ENCODE data around the gene FAM83C.
"Not testable (repeated sequence)": the region's sequence is repeated elsewhere in the genome, so short reads cannot be mapped to it uniquely, and the experiment has no call there.

FAM83C gene

DNA sequence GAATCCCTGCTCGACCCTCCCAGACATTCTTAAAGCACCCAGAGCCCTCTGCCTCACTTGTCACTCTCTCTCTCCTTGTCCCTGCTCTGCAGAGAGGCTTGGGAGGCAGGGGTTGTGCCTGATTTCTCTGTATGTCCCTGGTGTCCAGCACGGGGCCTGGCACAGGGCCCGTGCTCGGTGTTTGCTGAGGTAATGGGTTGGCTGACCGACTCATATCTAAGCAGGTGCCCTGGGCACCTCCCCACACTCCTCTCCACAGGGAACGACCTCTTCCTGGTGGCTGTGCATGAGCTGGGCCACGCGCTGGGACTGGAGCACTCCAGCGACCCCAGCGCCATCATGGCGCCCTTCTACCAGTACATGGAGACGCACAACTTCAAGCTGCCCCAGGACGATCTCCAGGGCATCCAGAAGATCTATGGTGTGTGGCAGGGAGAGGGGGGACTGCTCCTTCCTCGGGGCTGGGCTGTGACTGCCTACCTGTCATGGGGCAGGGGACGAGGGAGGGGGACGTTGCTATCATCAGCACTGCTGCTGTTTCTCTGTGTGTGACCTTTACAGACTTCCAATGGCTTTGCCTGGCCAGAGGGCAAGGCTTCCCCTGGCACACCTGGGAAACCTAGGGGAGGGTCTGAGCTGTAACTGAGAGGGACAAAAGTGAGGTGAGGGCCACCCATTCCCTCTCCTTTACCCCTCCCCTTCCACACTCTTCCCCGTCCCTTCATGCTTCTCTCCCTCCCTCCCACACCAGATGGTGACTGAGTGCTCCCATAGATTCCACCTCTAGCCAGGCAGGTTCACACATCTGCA, 28.5 kb downstream of the FAM83C start:
- DNase-seq (ENCODE audit: low spot score): no peak

DNA sequence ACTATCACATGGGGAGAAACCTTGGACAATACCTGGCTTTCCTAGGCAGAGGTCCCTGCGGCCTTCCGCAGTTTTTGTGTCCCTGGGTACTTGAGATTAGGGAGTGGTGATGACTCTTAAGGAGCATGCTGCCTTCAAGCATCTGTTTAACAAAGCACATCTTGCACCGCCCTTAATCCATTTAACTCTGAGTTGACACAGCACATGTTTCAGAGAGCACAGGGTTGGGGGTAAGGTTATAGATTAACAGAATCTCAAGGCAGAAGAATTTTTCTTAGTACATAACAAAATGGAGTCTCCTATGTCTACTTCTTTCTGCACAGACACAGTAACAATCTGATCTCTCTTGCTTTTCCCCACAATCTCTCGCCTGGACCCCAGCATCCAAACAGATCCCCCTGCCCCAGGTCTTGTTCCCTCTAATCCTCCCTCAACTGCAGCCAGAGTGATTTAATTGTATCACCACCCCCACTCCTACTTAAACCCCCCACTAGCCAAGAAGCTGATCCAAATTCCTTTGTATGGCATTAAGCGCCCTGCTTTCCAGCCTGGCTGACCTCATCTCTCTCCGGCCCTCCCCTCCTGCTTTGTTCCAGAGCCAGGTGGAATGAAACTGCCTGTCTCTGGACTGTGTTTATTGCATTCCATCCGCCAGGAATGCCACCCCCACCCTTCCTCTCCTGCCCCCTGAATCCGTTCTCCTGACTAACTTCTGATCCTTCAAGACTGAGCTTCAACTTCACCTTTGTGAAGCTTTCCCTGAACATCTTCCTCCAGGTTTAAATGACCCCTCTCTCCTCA, 29.3 kb downstream of the FAM83C start:
- DNase-seq (ENCODE audit: low spot score): not testable (repeated sequence)

DNA sequence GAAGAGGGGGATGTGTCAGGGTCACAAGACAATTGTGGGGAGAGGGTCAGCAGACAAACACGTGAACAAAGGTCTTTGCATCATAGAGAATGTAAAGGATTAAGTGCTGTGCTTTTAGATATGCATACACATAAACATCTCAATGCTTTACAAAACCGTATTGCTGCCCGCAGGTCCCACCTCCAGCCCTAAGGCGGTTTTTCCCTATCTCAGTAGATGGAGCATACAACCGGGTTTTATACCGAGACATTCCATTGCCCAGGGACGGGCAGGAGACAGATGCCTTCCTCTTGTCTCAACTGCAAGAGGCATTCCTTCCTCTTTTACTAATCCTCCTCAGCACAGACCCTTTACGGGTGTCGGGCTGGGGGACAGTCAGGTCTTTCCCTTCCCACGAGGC, 29.9 kb downstream of the FAM83C start:
- DNase-seq (ENCODE audit: low spot score): not testable (repeated sequence)

DNA sequence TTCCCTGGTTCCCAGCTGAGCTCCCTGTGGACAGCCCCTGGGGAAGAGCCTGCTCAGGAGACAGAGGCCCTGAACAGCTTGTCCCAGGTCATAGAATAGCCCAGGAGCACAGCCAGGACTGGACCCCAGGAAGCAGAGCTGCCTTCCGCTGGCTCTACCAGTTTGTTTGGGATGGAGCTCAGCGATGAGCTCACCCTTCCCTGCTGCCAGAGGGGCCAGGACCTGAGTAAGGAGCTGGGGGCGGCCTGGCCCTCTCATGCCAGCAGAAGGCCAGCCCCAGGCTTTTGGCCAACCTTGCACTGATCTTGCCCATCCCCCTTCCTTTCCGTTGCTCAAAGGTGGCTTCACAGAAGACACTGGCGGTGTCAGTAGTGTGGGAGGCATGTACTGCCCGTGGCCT, 31.8 kb downstream of the FAM83C start:
- DNase-seq (ENCODE audit: low spot score): no peak

GRCh38 chr20:35257175-35257909, 34.9 kb downstream of the FAM83C start:
- no peak for DNase-seq (ENCODE audit: low spot score)

GRCh38 chr20:35254448-35254999, 37.7 kb downstream of the FAM83C start:
- DNase-seq (ENCODE audit: low spot score): no peak

DNA sequence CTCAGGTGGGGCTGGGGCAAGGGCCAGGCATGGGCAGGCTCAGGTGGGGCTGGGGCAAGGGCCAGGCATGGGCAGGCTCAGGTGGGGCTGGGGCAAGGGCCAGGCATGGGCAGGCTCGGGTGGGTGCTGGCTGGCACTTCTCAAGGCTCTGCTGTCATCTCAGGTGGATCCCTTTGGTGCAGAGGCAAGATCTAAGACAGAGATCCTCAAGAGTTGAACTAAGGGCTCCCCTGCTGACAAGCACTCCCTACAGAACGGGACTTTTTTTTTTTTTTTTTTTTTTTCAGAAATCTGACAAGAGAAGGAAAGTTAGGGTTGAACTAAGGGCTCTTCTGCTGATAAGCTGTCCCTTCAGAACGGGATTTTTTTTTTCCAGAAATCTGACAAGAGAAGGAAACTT, 39.2 kb downstream of the FAM83C start:
- no peak for DNase-seq (ENCODE audit: low spot score)

DNA sequence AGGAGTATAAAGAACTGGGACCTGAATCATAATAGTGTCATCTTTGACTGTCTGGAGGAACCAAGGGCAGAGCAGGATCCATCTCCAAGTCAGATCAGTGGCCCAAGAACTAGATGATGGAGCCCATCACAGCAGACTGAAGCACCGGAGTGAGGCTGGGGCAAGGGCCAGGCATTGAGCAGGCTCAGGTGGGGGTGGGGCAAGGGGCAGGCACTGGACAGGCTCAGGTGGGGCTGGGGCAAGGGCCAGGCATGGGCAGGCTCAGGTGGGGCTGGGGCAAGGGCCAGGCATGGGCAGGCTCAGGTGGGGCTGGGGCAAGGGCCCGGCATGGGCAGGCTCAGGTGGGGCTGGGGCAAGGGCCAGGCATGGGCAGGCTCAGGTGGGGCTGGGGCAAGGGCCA, 39.6 kb downstream of the FAM83C start:
- DNase-seq (ENCODE audit: low spot score): not testable (repeated sequence)

DNA sequence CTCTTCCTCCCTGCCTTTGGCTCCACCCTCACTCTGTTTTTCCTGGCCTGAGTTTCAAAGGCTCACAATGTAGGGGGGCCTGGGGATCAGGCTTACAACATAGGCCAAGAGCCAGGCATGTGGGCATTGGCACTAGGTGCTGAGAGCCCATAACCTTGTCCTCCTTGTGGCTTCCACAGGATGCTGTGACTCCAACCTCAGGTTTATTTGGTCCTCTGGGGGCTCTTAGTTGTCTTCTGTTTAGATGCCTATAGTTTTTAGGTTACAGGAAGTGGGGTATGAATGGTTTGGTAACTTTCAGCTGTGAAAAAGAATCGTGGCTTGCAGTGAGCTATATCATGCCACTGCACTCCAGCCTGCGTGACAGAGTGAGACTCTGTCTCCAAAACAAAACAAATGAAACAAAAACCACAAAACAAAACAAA, 40.2 kb downstream of the FAM83C start:
- no peak for DNase-seq (ENCODE audit: low spot score)

DNA sequence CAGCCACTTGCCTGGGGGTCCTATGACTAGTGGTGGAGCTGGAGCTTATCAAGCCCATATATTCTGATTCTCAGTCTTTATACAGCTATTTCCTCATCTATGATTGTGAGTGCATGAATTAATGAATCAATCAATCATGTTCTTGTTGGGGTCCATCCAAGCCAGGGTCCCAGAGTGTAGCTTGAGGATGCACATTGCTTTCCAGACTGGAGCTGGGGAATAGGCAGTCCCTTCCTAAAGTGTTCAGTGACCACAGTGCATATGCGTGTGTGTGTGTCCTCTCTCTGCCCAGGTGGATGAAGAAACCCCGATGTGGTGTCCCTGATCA, 40.6 kb downstream of the FAM83C start:
- no peak for DNase-seq (ENCODE audit: low spot score)

- no peak for DNase-seq (ENCODE audit: low spot score)
Measured at GRCh38 chr20:35248641-35249475, 43.4 kb downstream of the FAM83C start.

DNA sequence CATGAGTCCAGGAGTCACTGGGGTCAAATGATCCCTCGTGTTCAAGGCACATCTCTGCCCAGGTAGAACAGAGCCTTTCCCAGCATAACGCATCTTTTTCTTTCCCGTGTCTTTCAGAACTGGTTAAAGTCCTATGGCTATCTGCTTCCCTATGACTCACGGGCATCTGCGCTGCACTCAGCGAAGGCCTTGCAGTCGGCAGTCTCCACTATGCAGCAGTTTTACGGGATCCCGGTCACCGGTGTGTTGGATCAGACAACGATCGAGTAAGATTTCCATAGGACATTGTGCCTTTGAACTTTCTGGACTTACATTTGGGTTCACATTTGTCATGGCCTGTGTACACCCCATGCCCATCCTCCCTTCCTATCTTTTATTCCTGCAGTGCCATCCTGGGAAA, 45.5 kb downstream of the FAM83C start:
- DNase-seq (ENCODE audit: low spot score): no peak

GRCh38 chr20:35243986-35244385, 48.2 kb downstream of the FAM83C start:
- DNase-seq (ENCODE audit: low spot score): no peak

GRCh38 chr20:35243317-35243716, 48.9 kb downstream of the FAM83C start:
- DNase-seq (ENCODE audit: low spot score): no peak

GRCh38 chr20:35240811-35241293, 51.4 kb downstream of the FAM83C start:
- no peak for DNase-seq (ENCODE audit: low spot score)

DNA sequence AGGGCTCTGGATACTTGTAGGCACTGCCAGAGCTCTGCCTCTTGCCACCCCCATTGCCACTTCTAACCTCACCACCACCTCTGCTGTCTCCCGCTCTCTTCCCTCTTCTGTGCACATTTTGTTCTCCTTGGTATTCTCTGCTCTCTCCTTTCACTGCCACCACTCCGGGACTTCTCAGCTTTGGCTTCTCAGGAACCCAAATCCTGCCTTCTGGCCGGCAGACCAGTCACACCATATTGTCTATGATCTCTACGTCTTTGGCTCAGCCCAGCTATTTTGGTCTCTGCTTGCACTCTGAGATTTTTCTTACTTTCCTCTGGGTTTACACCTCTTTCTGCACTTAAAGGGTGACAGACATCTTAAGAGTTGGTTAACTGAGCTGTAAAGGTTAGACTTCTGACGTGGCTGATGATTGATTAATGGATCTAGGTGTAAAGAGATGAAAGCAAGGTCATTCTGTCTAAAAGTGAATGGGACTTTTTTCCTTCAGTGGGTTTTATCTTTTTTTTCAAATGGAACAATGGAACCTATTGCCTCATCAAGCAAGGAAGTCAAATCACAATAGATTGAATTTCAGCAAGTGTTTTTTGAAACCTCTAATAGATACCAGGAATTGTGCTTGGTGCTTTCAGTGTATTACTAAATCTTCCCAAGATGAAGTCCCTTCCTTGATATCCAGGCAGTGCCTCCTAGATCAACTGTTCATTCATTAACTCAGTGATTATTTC, 52.0 kb downstream of the FAM83C start:
- no peak for DNase-seq (ENCODE audit: low spot score)

GRCh38 chr20:35238735-35239134, 53.5 kb downstream of the FAM83C start:
- DNase-seq (ENCODE audit: low spot score): no peak

GRCh38 chr20:35238170-35238569, 54.1 kb downstream of the FAM83C start:
- DNase-seq (ENCODE audit: low spot score): no peak

GRCh38 chr20:35237486-35237885, 54.7 kb downstream of the FAM83C start:
- DNase-seq (ENCODE audit: low spot score): no peak

DNA sequence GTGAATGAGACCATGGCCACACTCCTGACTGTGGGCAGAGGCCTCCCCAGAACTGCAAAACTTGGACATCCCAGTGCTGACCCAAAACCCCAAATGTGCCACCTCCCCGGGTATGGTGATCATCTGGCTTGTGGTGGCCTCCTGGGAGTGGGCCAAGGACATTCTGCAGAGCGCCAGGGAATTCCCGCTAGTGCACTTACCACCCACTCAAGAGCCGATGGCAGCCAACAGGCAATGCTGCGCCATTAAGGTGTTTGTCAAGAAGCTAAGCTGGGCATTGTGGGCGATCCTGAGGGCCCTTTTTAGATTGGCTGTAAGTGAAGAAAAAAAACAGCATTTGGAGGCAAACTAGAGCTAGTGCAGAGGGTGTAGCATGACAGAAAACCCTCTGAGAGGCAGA, 56.3 kb downstream of the FAM83C start:
- DNase-seq (ENCODE audit: low spot score): no peak
